ENCODE measurements around the gene CDHR5. TPM values are rescaled to one million over a fixed set of nuclear protein-coding genes. Genes with fewer than 3 reads are reported as not detected.

Gene CDHR5
- total RNA-seq, 1 donor from 2014 or later: not detected

- intact Hi-C loops (cut with DNase I): no loop called here
- Histone ChIP-seq H3K27me3 (peaks cover 20% of the 10 kb centered on the region), H3K4me3 (no peak overlapping the region), H3K4me1 (no peaks in the 10 kb centered on the region), H3K36me3 (no peaks in the 10 kb centered on the region), H3K9me3 (no peaks in the 10 kb centered on the region), H3K27ac (no peak overlapping the region)
- no peak for DNase-seq
- no peak for TF ChIP-seq CTCF (IDR thresholded peaks at IDR 0.05)
- ATAC-seq: no peak
Measured at GRCh38 chr11:621838-622237, 2.9 kb downstream of the CDHR5 start.

- H3K36me3 ChIP-seq: no peaks in the 10 kb centered on the region
- H3K4me3 ChIP-seq: no peak overlapping the region
- intact Hi-C loops (cut with DNase I): no loop called here
- H3K4me1 ChIP-seq: peaks cover 4% of the 10 kb centered on the region
- H3K27ac ChIP-seq: no peak overlapping the region
- ATAC-seq (no peak), DNase-seq (no peak)
- no peak for TF ChIP-seq CTCF (IDR thresholded peaks at IDR 0.05)
- H3K27me3 ChIP-seq: peaks cover 17% of the 10 kb centered on the region
- H3K9me3 ChIP-seq: no peaks in the 10 kb centered on the region
Measured at GRCh38 chr11:620935-621814, 3.6 kb downstream of the CDHR5 start.

GRCh38 chr11:620201-620600 is 4.6 kb downstream of the CDHR5 start:
- ATAC-seq (no peak), DNase-seq (no peak)
- no peak overlapping the region for H3K27ac ChIP-seq
- TF ChIP-seq CTCF (IDR thresholded peaks at IDR 0.05): no peak
- H3K4me3 ChIP-seq: no peak overlapping the region
- peaks cover 8% of the 10 kb centered on the region for H3K4me1 ChIP-seq
- H3K36me3 ChIP-seq: no peaks in the 10 kb centered on the region
- peaks cover 7% of the 10 kb centered on the region for H3K27me3 ChIP-seq
- intact Hi-C loops (cut with DNase I): no loop called here
- H3K9me3 ChIP-seq: no peaks in the 10 kb centered on the region

GRCh38 chr11:619628-620050 is 5.1 kb downstream of the CDHR5 start:
- Histone ChIP-seq H3K4me3 (no peak overlapping the region), H3K27me3 (peaks cover 3% of the 10 kb centered on the region), H3K4me1 (peaks cover 14% of the 10 kb centered on the region), H3K9me3 (no peaks in the 10 kb centered on the region), H3K36me3 (no peaks in the 10 kb centered on the region), H3K27ac (no peak overlapping the region)
- ATAC-seq: no peak
- intact Hi-C loops (cut with DNase I): no loop called here
- no peak for TF ChIP-seq CTCF (IDR thresholded peaks at IDR 0.05)
- DNase-seq: no peak

- Histone ChIP-seq H3K9me3 (no peaks in the 10 kb centered on the region), H3K27me3 (no peaks in the 10 kb centered on the region), H3K36me3 (no peaks in the 10 kb centered on the region), H3K4me1 (peaks cover 20% of the 10 kb centered on the region), H3K27ac (no peak overlapping the region), H3K4me3 (no peak overlapping the region)
- no peak for DNase-seq
- no peak for ATAC-seq
- intact Hi-C loops (cut with DNase I): no loop called here
- TF ChIP-seq CTCF (IDR thresholded peaks at IDR 0.05): no peak
Measured at GRCh38 chr11:618856-619627, 5.7 kb downstream of the CDHR5 start.

All from upper lobe of right lung (tissue), 1 donor.